ENCODE results near the gene F7.

F7 gene

GRCh38 chr13:113138792-113139551 lies 33.4 kb downstream of the F7 start:
- no peak for DNase-seq (ENCODE audit: low read depth)

DNA sequence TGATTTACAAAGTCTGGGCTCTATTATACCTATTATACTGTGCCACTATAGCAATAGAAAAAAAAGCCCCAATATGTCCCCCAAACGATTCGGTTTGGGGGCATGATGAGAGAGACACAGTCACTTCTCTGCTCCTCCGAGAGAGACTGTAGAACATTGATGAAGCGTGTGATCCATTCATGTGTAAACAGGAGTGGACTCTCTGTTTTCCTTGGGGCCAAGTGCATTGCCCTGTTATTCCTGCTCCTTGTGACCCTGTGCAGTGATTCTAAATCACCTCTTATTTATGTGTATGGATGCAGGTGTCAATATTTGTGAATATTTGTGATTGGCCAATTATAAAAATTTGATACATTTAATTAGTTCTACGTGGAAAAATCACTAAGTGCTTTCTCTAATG lies 34.0 kb downstream of the F7 start:
- no peak for DNase-seq (ENCODE audit: low read depth)

DNA sequence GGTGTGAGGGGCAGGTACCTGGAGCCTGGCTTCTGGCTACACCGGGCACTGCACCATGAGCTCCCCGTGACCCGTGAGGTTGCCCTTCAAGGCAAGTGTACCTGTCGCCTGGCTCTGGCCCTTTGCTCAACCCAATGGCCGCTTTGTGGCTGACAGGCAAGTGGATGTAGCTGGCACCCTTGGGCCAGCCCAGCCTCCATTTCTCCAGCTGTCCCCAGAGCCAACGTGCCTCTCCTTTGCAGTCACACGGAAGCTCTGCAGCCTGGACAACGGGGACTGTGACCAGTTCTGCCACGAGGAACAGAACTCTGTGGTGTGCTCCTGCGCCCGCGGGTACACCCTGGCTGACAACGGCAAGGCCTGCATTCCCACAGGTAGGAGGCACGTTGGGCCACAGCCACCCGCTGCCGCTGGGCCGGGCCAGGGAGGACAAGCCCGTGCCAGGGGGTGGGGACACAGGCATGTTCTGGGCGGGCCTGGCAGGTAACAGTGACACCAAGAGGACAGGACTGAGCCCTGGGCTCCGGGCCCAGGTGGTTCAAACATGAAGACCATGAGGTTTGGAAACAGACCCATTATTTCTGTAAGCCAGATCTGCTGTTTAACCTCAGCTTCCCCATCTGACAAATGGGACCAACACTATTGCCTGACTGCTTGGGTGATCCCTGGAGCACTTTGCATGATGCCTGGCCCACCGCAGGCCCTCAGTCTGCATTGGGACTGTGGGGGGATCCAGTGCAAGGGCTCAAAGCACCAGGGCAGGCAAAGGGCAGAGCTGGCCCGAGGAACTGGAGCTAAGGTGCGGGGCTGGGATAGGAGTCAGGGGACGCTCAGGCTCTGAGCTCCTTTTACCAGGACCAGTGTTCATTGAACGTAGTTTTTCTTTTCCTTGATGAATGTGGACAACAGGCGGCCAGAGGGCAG lies 35.3 kb downstream of the F7 start:
- DNase-seq (ENCODE audit: low read depth) = no peak

- DNase-seq (ENCODE audit: low read depth) = no peak
These were observed 36.0 kb downstream of the F7 start for GRCh38 chr13:113141601-113141970.

DNA sequence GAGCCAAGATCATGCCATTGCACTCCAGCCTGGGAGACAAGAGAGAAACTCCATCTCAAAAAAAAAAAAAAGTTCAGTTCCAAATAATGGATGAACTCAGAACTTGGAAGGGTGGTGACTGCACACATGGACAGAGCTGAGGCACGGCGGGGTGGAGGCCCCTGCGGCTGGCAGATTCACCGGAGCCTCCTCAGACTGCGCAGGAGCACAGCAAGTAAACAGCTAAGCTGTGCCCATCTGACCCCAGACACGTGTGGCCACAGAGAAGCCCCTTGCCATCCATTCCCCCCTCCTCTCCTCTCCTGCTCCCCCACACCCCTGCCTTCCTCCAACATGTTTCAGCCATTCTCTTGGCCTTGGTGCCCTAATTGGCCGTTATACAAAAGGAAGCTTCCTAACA lies 37.3 kb downstream of the F7 start:
- no peak for DNase-seq (ENCODE audit: low read depth)

DNA sequence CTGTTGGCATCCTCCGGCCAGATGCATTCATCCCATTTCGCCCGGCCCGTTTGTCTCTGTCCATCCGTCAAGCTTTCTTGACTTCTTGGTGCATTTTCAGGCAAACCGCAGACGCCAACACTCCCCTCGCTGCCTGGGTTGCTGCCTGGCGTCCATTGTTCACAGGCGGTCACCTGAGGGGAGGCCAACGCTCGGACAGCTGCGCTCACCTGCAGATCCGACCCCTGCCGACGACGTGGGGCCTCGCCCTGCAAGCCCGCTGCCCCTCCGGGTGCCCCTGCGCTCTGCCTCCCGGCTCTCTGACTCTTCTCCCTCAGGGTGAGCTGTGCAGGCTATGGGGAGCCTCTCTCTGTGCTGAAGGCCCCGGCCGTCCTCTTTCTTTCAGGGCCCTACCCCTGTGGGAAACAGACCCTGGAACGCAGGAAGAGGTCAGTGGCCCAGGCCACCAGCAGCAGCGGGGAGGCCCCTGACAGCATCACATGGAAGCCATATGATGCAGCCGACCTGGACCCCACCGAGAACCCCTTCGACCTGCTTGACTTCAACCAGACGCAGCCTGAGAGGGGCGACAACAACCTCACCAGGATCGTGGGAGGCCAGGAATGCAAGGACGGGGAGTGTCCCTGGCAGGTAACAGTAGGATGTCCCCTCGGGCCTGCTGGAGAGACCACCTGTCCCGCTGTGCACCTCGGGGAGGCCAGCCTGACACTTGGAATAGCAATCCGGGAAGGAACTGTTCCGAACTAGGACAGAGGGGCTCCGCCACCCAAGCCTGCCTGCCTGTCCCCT lies 38.1 kb downstream of the F7 start:
- DNase-seq (ENCODE audit: low read depth) = no peak

DNA sequence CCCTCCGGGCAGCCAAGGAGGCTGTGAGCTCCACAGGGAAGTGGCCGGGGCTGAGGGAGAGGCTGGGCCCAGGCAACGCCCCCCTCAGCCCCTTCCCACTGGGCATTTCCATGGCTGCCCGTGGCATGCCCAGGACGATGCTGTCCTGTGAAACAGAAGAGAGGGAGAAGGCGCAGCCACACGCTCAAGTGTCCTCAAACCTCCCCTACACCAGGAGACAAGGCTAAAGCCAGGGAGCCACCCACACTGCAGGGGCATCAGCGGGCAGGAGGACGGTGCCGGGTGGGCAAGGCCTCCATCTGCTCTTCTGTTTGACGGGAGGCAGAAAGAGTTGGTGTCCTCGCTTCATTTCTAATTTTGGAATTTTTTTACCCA lies 38.7 kb downstream of the F7 start:
- no peak for DNase-seq (ENCODE audit: low read depth)

DNA sequence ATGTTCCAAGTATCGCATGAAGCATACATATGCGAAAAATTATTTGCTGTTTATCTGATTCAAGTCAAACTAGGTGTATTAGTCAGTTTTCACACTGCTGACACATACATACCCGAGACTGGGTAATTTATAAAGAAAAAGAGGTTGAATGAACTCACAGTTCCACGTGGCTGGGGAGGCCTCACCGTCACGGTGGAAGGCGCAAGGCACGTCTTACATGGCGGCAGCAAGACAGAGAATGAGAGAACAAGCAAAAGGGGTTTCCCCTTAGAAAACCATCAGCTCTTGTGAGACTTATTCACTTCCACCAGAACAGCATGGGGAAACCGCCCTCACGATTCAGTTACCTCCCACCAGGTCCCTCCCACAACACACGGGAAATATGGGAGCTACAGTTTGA lies 39.9 kb downstream of the F7 start:
- DNase-seq (ENCODE audit: low read depth) = no peak

- DNase-seq (ENCODE audit: low read depth) = no peak
These were observed 40.5 kb downstream of the F7 start for GRCh38 chr13:113145911-113146598.

DNA sequence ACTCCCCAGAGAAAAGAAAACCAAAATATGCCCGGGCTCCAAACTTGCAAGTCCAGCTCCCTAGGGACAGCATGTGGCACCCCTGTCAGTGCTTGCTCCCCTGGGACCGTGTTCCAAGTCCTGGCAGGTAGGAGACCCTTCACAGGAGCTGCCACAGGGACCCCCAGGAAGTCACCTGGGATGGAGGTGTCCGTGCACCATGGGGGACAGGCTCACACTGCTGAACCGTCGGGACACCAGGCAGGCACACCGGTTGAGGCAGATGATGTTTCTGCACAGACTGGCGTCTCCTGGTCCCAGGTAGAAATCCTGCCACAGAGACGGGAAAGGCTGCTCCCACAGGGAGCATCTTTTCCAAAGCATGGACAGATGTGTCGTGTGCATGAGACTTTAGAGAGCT lies 41.2 kb downstream of the F7 start:
- no peak for DNase-seq (ENCODE audit: low read depth)

- no peak for DNase-seq (ENCODE audit: low read depth)
These were observed 41.6 kb downstream of the F7 start for GRCh38 chr13:113147206-113147605.

DNA sequence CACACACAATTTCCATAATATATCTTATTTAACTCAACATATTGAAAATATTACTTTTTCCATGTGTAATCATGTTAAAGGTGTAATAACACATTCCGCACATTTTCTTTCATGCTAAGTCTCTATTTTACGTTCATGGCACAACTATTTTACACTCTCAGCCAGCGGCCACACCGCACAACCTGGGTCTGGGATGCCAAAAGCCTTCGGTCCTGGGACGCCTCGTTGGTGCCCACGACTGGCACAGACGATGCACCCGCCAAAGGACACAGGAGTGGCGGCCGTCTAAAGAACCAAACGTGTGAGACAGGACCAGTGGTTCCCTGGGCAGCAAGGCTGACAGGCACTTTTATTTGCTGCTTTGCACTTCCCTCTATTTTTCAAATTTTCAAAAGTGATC lies 42.8 kb downstream of the F7 start:
- DNase-seq (ENCODE audit: low read depth) = no peak

GRCh38 chr13:113148940-113149503 lies 43.4 kb downstream of the F7 start:
- DNase-seq (ENCODE audit: low read depth) = no peak

DNA sequence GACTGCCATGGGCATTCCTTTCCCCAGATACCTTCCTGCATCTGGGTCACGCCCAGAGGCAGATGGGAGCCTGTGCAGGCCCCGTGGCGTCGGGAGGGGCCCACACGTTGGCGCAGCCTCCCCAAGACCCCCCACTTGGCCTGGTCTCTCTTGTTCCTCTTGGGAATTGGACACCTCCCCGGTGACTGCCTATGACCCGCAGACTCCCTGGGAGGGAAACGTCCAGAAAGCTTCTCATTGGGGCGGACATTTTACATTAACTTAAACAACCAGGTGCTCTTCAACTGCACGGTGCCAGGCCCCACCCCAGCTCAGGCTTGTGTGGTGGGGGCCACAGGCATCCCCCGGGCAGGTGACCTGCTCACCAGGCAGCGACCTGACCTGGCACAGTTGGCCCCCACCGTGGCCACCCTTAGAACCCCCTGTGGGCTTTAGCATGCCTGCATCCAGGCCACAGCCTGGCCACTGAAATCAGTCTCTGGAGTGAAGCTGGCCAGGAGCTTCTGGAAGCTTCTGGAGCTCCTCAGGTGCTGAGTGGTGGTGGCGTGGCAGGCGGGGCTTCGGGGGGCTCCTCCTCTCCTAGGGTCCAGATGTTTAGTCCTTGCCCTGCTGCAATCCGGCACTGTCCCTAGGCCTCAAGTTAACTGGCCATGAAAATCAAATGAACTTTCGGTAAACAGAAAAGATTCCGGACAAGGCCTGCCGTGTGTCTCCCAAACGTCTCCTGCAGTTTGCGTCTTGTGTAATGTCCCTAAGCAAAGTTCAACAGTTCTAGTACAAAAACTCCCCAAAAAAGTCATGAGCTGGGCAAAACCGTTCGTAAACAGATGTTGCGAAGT lies 44.3 kb downstream of the F7 start:
- DNase-seq (ENCODE audit: low read depth) = no peak

DNA sequence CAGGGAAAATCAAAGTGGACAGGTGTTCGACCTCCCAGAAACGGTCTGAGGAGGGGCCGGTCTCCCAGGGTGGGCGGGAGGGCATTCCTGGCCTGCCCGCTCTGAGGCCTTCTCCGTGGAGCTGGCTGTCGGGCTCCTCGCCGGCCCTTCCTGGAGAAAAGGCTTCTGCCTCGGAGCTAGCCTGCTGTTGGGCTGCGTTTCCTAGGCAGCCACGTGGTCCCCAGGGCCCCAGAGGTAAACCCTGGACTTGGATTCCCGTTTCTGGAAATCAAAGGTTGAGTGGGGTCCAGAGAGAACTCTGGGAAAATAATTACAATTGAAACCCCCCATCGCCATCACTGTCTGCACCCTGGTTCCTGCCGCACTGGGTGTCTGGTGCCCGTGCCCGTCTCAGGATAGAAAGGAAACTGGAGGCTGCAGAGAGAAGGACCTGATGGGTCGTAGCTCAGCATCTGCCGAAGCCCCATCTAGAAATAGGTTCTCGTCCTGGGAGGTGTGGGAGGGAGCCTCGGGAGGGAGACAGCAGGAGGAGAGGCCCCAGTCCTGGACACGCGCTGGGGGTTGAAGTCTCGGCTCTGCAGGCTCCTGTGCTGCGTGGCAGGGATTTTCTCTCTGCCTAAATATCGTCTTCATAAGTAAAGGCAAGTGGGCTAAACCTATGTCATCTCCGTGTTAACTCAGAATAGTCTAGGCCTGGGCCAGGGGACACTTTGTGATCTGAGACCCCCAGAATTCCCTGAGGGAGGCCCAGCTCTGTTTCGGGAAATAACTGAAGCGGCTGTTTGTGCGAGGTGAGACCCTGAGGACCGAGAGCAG lies 45.2 kb downstream of the F7 start:
- DNase-seq (ENCODE audit: low read depth) = no peak

DNA sequence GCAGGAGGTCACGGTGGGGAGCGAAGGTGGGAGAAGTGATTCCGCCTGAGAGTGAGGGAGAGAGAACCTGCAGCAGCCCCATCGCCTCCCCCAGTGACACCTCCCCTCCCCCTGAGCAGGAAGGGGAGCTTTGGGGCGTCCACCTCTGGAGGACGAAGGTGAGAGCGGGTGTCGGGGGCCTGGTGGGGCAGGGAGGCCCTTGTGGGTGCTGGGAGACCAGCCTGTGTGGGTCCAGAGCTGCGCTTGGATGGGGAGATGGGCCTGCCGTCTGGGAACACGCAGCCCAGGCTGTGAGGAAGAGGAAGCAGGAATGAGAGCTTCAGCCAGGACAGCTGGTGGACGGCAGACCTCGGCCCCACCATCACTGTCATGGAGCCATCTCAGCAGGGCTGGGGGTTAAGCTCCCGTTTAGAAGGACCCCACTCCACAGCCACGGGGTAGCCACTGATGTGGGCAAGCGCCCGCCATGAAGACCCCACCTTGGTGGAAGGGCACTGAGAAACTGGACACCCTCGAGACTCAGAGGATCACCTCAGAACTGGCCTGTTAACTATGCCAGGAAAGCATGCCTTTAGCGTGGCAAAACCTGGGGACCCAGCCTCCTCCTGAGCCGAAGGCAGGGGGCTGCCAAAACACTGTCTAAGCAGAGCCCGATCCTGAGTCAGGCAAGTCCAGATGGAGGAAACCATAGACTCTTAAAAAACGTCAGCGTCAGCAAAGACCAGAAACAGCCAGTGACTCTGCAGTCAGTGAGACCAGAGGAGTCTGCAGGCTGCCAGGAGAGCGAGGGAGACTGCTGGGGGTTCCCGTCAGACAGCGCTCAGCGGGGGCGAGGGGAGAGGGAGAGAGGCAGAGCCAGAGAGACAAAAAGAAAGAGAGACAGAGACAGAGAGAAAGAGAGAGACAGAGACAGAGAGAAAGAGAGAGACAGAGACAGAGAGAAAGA lies 46.4 kb downstream of the F7 start:
- no peak for DNase-seq (ENCODE audit: low read depth)

- no peak for DNase-seq (ENCODE audit: low read depth)
These were observed 47.0 kb downstream of the F7 start for GRCh38 chr13:113152691-113152983.

GRCh38 chr13:113152984-113153809 lies 47.6 kb downstream of the F7 start:
- no peak for DNase-seq (ENCODE audit: low read depth)

All from non-pigmented ciliary epithelial cell (primary cell).